GM06990 (cell line): ENCODE data around the gene GTF2A1L.

ENCODE experiments used
- DNase-seq: peaks from one replicate; pipeline ENCODE4 v3.0.0-alpha.2; 2011; ENCODE audit not compliant: insufficient read length; ENCODE audit errors: extremely low read depth
- H3K27me3 ChIP-seq: replicated peaks from 2 replicates; pipeline ENCODE4 v1.6.0; 2011; ENCODE audit warnings: low read length; ENCODE audit not compliant: control insufficient read depth, insufficient read depth
- H3K36me3 ChIP-seq: 2 replicates; pipeline ENCODE4 v1.5.1; 2011; ENCODE audit warnings: low read length; ENCODE audit not compliant: control insufficient read depth, insufficient read depth
- H3K4me3 ChIP-seq: replicated peaks from 2 replicates; pipeline ENCODE4 v1.5.1; 2011; ENCODE audit warnings: low read depth, mild to moderate bottlenecking, control low read depth, low read length
- TF ChIP-seq, protein P1 (sequence below): IDR thresholded peaks from 2 replicates; pipeline ENCODE4 v1.5.1; 2011; ENCODE audit warnings: low read length, control low read depth, mild to moderate bottlenecking, inconsistent platforms; ENCODE audit not compliant: insufficient read depth, poor library complexity, severe bottlenecking

The GTF2A1L gene, protein sequence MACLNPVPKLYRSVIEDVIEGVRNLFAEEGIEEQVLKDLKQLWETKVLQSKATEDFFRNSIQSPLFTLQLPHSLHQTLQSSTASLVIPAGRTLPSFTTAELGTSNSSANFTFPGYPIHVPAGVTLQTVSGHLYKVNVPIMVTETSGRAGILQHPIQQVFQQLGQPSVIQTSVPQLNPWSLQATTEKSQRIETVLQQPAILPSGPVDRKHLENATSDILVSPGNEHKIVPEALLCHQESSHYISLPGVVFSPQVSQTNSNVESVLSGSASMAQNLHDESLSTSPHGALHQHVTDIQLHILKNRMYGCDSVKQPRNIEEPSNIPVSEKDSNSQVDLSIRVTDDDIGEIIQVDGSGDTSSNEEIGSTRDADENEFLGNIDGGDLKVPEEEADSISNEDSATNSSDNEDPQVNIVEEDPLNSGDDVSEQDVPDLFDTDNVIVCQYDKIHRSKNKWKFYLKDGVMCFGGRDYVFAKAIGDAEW

DNA sequence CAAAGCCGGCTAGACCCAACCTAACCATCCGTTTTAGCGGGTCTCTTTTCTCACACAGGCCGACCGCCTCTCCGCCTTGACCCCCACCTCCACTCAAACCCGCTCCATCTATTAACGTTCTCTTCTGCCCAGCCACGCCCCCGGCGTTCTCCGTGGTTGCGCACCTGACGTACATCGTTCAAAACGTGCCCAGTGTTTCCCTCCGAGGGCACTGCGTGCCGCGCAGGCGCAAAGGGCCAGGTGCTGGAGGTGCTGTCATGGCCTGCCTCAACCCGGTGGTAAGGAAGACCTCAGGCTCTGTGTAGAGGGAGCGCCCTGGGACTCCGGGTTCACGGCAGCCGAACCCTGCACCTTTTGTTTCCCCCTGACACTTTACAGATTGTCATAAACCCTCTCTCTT, at the start of gene GTF2A1L:
GTF2A1L (plus strand) TSS at position 239 of the 400 bp plus-strand sequence; CDS start at position 258, 19 bp downstream.
- no peaks in the 10 kb centered on the region for H3K36me3 ChIP-seq
- TF ChIP-seq, protein P1, sequence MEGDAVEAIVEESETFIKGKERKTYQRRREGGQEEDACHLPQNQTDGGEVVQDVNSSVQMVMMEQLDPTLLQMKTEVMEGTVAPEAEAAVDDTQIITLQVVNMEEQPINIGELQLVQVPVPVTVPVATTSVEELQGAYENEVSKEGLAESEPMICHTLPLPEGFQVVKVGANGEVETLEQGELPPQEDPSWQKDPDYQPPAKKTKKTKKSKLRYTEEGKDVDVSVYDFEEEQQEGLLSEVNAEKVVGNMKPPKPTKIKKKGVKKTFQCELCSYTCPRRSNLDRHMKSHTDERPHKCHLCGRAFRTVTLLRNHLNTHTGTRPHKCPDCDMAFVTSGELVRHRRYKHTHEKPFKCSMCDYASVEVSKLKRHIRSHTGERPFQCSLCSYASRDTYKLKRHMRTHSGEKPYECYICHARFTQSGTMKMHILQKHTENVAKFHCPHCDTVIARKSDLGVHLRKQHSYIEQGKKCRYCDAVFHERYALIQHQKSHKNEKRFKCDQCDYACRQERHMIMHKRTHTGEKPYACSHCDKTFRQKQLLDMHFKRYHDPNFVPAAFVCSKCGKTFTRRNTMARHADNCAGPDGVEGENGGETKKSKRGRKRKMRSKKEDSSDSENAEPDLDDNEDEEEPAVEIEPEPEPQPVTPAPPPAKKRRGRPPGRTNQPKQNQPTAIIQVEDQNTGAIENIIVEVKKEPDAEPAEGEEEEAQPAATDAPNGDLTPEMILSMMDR, result no peak
- no peak within 1 kb of the TSS for H3K4me3 ChIP-seq
- DNase-seq, result no peak
- no peaks in the 10 kb centered on the region for H3K27me3 ChIP-seq

DNA sequence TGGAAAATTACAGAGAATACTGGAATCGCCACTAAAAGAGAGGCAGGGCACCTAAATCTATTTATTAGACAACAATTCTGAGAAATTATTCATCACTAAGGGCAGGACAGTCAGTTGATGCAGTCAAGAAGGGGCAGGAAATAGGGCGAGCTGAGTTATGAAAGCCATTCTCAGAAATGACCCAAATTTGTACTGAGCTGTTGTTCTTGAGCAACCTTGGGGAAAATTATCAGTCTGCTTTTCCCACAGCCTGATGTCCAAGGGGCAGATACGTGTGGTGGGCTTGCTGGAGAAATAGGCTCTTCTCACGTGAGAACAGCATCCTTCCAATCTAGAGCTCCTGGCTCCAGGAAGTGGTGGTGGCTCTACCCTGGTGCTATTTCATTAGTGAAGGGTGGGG, 49.1 kb upstream of the GTF2A1L start:
- H3K27me3 ChIP-seq, result no peaks in the 10 kb centered on the region; the same call in 1 of the 2 replicates
- TF ChIP-seq, protein P1, result no peak
- DNase-seq, result no peak
- no peak overlapping the region for H3K4me3 ChIP-seq
- H3K36me3 ChIP-seq, result no peaks in the 10 kb centered on the region

- DNase-seq, result no peak
- TF ChIP-seq, protein P1, result no peak
- no peaks in the 10 kb centered on the region; the same call in 1 of the 2 replicates for H3K27me3 ChIP-seq
- H3K4me3 ChIP-seq, result no peak overlapping the region
- H3K36me3 ChIP-seq, result no peaks in the 10 kb centered on the region
These were observed 48.2 kb upstream of the GTF2A1L start for GRCh38 chr2:48569433-48569832.

GRCh38 chr2:48572816-48573215, 44.8 kb upstream of the GTF2A1L start:
- Histone ChIP-seq H3K36me3 (no peaks in the 10 kb centered on the region), H3K4me3 (no peak overlapping the region), H3K27me3 (no peaks in the 10 kb centered on the region; the same call in 1 of the 2 replicates)
- no peak for DNase-seq
- TF ChIP-seq, protein P1, result no peak

DNA sequence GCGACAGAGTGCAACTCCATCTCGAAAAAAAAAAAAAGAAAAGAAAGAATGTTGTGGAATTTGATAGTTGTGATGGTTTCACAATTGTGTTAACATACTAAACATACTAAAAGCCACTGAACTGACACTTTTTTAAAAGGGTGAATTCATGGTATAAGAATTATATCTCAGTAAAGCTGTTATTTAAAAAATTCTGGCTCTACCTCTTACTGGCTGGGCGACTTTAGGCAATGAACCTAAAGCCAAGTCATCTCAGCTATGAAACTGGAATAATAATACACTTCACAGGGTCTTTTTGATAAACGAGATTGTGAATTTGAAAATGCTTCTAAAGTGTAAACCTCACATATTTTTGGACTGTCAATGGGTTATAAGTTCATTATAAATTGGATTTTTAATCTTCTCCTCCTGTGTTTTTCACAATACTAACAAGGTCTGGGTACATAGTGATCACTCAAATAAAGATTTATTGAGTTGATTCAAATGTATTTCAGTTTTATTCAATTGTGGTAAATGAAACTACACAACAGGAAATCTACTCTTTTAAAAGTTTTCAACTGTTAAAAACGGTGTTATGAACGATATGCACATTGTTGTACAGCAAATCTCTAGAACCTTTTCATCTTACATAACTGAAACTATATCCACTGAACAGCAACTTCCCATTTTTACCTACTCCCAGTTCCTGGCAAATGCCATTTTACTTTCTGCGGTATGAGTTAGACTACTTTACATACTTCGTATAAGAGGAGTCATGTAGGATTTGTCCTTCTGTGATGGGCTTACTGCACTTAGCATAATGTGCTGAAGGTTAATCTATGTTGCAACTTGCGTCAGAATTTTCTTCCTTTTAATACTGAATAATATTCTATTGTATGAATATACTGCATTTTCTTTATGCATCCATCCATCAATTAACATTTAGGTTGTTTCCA, 43.0 kb upstream of the GTF2A1L start:
- no peak for DNase-seq
- TF ChIP-seq, protein P1, result no peak
- no peaks in the 10 kb centered on the region; the same call in 1 of the 2 replicates for H3K27me3 ChIP-seq
- H3K36me3 ChIP-seq, result no peaks in the 10 kb centered on the region
- H3K4me3 ChIP-seq, result no peak overlapping the region
